ENCODE results near the gene RAB7A. TPM values are rescaled to one million over a fixed set of nuclear protein-coding genes. Genes with fewer than 3 reads are reported as not detected.

RAB7A gene
- total RNA-seq, 1 donor from 2014 or later = 306 TPM

DNA sequence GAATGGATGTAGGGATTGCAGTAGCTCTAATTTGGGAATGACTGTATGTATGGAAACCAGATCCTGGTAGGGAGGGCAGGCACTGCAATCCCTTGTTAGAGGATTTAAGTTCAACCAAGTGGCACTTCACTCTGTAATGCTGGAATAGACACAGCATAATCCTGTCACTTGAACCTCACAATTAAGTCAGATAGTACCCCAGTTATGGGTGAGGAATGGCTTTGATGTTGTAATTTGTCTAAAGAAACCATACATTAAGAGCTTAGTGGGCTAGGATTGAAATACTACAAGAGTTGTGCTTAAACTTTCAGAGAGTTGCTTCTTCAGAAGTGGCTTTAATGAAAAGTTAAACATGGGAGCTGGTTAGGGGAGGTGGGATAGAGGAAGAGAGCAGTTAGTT lies 9.3 kb downstream of the RAB7A start:
- Histone ChIP-seq H3K9me3 (no peaks in the 10 kb centered on the region), H3K27me3 (no peaks in the 10 kb centered on the region), H3K27ac (no peak overlapping the region), H3K4me3 (no peak overlapping the region), H3K4me1 (peaks cover 46% of the 10 kb centered on the region), H3K36me3 (peaks cover 4% of the 10 kb centered on the region)
- no peak for ATAC-seq
- TF ChIP-seq, protein P1, sequence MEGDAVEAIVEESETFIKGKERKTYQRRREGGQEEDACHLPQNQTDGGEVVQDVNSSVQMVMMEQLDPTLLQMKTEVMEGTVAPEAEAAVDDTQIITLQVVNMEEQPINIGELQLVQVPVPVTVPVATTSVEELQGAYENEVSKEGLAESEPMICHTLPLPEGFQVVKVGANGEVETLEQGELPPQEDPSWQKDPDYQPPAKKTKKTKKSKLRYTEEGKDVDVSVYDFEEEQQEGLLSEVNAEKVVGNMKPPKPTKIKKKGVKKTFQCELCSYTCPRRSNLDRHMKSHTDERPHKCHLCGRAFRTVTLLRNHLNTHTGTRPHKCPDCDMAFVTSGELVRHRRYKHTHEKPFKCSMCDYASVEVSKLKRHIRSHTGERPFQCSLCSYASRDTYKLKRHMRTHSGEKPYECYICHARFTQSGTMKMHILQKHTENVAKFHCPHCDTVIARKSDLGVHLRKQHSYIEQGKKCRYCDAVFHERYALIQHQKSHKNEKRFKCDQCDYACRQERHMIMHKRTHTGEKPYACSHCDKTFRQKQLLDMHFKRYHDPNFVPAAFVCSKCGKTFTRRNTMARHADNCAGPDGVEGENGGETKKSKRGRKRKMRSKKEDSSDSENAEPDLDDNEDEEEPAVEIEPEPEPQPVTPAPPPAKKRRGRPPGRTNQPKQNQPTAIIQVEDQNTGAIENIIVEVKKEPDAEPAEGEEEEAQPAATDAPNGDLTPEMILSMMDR (IDR thresholded peaks at IDR 0.05) = no peak
- DNase-seq = no peak
- intact Hi-C loops (cut with DNase I) = no loop called here

DNA sequence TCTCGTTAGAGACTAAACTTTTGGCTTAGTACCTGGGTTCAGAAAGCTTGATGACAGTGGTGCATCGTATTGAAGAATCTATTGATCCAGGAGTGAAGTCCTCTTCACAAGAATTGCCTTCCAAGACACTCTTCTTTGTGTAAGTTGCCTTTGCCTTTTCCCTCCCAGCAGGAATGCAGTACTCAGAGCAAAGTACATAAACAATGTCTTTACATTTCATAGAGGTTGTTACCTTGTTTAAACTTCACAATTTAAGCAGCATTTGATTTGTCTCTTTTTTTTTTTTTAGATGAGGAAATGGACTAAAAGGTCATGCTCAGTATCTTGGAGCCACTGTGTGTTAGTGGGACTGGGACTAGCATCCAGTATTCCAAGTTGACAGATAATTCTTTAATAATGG lies 9.9 kb downstream of the RAB7A start:
- no peaks in the 10 kb centered on the region for H3K9me3 ChIP-seq
- peaks cover 4% of the 10 kb centered on the region for H3K36me3 ChIP-seq
- H3K27me3 ChIP-seq = no peaks in the 10 kb centered on the region
- no peak for DNase-seq
- no peak for ATAC-seq
- intact Hi-C loops (cut with DNase I) = no loop called here
- no peak overlapping the region for H3K4me3 ChIP-seq
- H3K4me1 ChIP-seq = peaks cover 42% of the 10 kb centered on the region
- TF ChIP-seq, protein P1 (IDR thresholded peaks at IDR 0.05) = no peak
- H3K27ac ChIP-seq = no peak overlapping the region

DNA sequence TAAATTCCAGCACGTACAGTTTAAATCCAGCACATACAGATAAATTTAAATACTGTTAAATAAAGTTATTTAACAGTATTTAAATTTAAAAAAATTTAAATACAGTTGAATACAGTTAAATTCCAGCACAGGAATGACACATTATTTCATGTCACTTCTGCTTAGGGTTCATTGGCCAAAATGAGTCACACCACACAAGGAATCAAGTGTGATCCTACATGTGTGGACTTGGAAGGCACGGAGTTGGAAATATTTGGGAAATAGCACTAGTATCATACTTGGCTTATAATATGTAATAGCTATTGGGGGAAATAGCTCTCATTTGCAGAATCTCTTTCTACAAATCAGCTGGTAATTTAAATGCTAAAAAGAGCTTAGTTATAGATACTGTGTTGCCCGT lies 10.6 kb downstream of the RAB7A start:
- intact Hi-C loops (cut with DNase I) = no loop called here
- no peaks in the 10 kb centered on the region for H3K27me3 ChIP-seq
- no peak for ATAC-seq
- H3K27ac ChIP-seq = no peak overlapping the region
- TF ChIP-seq, protein P1 (IDR thresholded peaks at IDR 0.05) = no peak
- no peak for DNase-seq
- H3K36me3 ChIP-seq = peaks cover 4% of the 10 kb centered on the region
- H3K9me3 ChIP-seq = no peaks in the 10 kb centered on the region
- peaks cover 35% of the 10 kb centered on the region for H3K4me1 ChIP-seq
- no peak overlapping the region for H3K4me3 ChIP-seq

DNA sequence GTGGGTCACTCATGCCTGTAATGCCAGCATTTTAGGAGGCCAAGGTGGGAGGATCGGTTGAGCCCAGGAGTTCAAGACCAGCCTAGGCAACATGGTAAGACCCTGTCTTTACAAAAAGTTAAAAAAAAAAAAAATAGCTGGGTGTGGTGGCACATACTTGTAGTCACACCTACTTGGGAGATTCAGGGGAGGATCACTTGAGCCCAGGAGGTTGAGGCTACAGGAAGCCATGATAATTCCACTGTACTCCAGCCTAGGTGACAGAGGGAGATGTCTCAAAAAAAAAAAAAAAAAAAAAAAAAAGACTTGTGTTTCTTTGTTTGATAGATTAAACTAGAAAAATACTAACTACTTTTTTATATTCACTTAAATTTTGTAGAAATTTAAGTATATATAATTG lies 14.6 kb downstream of the RAB7A start:
- TF ChIP-seq, protein P1 (IDR thresholded peaks at IDR 0.05) = no peak
- ATAC-seq = no peak
- intact Hi-C loops (cut with DNase I) = no loop called here
- no peak for DNase-seq
- H3K27me3 ChIP-seq = no peaks in the 10 kb centered on the region
- no peak overlapping the region for H3K27ac ChIP-seq
- H3K4me3 ChIP-seq = no peak overlapping the region
- H3K36me3 ChIP-seq = peaks cover 24% of the 10 kb centered on the region
- H3K9me3 ChIP-seq = no peaks in the 10 kb centered on the region
- H3K4me1 ChIP-seq = peaks cover 11% of the 10 kb centered on the region

DNA sequence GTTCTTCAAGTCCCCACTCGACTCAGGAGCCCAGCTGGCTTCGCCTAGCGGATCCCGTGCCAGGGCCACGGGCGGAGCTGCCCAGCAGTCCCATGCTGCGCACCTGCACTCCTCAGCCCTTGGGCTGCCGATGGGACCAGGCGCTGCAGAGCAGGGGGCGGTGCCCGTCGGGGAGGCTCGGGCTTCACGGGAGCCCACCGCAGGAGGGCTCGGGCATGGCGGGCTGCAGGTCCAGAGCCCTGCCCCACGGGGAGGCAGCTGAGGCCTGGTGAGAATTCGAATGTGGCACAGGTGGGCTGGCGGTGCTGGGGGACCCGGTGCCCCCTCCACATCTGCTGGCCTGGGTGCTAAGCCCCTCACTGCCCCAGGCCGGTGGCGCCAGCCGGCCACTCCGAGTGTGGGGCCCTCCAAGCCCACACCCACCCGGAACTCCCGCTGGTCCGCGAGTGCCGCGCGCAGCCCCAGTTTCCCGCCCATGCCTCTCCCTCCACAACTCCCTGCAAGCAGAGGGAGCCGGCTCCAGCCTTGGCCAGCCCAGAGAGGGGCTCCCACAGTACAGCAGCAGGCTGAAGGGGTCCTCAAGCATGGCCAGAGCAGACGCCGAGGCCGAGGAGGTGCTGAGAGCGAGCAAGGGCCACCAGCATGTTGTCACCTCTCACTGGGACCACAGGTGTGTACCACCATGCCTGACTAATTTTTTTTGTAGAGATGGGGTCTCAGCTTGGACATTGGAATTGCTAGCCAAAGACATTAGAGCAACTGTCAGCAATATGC lies 17.0 kb downstream of the RAB7A start:
- Histone ChIP-seq H3K4me3 (no peak overlapping the region), H3K9me3 (no peaks in the 10 kb centered on the region), H3K4me1 (peaks cover 4% of the 10 kb centered on the region), H3K36me3 (peaks cover 23% of the 10 kb centered on the region), H3K27me3 (no peaks in the 10 kb centered on the region), H3K27ac (no peak overlapping the region)
- intact Hi-C loops (cut with DNase I) = no loop called here
- ATAC-seq (peak; percentile 24), DNase-seq (no peak)
- TF ChIP-seq, protein P1 (IDR thresholded peaks at IDR 0.05) = no peak
